ENCODE measurements around the gene RNU4-1.

The RNU4-1 gene

GRCh38 chr12:120321382-120322202 is 28.6 kb upstream of the RNU4-1 start:
- Histone ChIP-seq H3K9me2 (replicated peaks; ENCODE audit: insufficient read depth, low read length) (no peaks in the 10 kb centered on the region), H3K9me3 (ENCODE audit: insufficient read depth, low read length) (no peaks in the 10 kb centered on the region), H3K27me3 (ENCODE audit: low read length) (no peaks in the 10 kb centered on the region), H3K4me2 (ENCODE audit: low read depth, low read length, poor library complexity, severe bottlenecking) (no peak overlapping the region), H2AFZ (ENCODE audit: low read depth, low read length, severe bottlenecking) (no peak overlapping the region), H4K20me1 (ENCODE audit: low read depth, low read length) (no peaks in the 10 kb centered on the region), H3K9ac (ENCODE audit: low read length) (no peak overlapping the region), H3K27ac (ENCODE audit: low read depth, low read length) (no peak overlapping the region), H3F3A (ENCODE audit: insufficient read depth) (no peaks in the 10 kb centered on the region), H3K36me3 (ENCODE audit: low read length) (no peaks in the 10 kb centered on the region), H3K4me3 (ENCODE audit: insufficient read depth, low read length, poor library complexity, severe bottlenecking) (no peak overlapping the region), H3K79me2 (ENCODE audit: insufficient read depth, low read length) (no peaks in the 10 kb centered on the region)
- TF ChIP-seq CTCF (IDR thresholded peaks at IDR 0.05; ENCODE audit: insufficient read depth, low read length, poor library complexity, severe bottlenecking) = no peak
- no peak for TF ChIP-seq EZH2phosphoT487 (conservative IDR thresholded peaks at IDR 0.05; ENCODE audit: low read length)

DNA sequence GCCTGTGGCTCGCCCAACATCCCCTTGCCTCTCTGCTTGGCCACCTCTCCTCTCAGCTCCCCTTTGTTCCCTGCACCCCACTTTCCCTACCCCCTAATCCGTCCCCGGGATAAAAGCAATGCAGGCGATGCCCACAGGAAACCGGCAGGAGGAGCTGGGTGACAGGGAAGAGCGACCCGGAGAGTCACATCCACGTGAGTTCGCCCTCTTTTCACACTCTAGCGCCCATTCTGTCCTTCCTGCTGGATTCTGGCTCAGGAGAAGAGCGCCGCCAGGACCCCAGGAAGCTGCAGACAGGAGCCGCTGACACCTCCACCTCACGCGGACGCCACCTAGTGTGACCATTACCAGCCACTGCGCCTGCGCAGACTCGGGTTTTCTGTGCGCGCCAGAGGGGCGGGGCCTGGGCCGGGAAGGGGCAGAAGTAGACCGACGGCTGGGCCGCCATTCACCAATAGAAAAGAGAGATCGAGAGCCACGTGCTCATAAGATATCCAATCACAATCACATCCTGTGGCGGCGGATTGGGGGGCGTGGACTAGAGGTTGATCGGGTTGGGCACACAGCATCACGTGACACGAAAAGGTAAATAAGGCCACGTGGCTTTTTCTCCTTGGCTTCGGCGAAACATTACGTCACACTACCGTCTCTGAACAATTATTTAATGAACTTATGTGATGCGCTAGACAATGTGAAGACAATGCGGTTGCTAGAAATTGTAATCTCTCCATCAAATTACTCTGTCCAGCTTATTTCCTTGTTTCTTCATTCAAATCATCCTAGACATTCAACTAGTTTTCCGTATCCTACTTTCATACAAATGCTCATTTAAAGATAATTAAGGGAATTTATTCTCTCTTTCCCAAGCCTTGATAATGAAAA is 24.4 kb upstream of the RNU4-1 start:
- H3K27me3 ChIP-seq (ENCODE audit: low read length) = no peaks in the 10 kb centered on the region
- H3K27ac ChIP-seq (ENCODE audit: low read depth, low read length) = no peak overlapping the region
- no peaks in the 10 kb centered on the region for H3K9me3 ChIP-seq (ENCODE audit: insufficient read depth, low read length)
- no peak for TF ChIP-seq EZH2phosphoT487 (conservative IDR thresholded peaks at IDR 0.05; ENCODE audit: low read length)
- H3K36me3 ChIP-seq (ENCODE audit: low read length) = no peaks in the 10 kb centered on the region
- no peaks in the 10 kb centered on the region for H4K20me1 ChIP-seq (ENCODE audit: low read depth, low read length)
- peak overlapping the region; percentile 73 for H3K4me3 ChIP-seq (ENCODE audit: insufficient read depth, low read length, poor library complexity, severe bottlenecking)
- H2AFZ ChIP-seq (ENCODE audit: low read depth, low read length, severe bottlenecking) = peak overlapping the region; percentile 60
- peak overlapping the region; percentile 78 for H3K4me2 ChIP-seq (ENCODE audit: low read depth, low read length, poor library complexity, severe bottlenecking)
- peak overlapping the region; percentile 70 for H3K9ac ChIP-seq (ENCODE audit: low read length)
- no peaks in the 10 kb centered on the region for H3F3A ChIP-seq (ENCODE audit: insufficient read depth)
- no peaks in the 10 kb centered on the region for H3K79me2 ChIP-seq (ENCODE audit: insufficient read depth, low read length)
- H3K9me2 ChIP-seq (replicated peaks; ENCODE audit: insufficient read depth, low read length) = no peaks in the 10 kb centered on the region

GRCh38 chr12:120316798-120317223 is 23.8 kb upstream of the RNU4-1 start:
- no peaks in the 10 kb centered on the region for H3F3A ChIP-seq (ENCODE audit: insufficient read depth)
- H3K27ac ChIP-seq (ENCODE audit: low read depth, low read length) = no peak overlapping the region
- H4K20me1 ChIP-seq (ENCODE audit: low read depth, low read length) = no peaks in the 10 kb centered on the region
- H3K36me3 ChIP-seq (ENCODE audit: low read length) = no peaks in the 10 kb centered on the region
- H3K9me2 ChIP-seq (replicated peaks; ENCODE audit: insufficient read depth, low read length) = no peaks in the 10 kb centered on the region
- H2AFZ ChIP-seq (ENCODE audit: low read depth, low read length, severe bottlenecking) = peak overlapping the region; percentile 60
- H3K9ac ChIP-seq (ENCODE audit: low read length) = peak overlapping the region; percentile 70
- no peaks in the 10 kb centered on the region for H3K79me2 ChIP-seq (ENCODE audit: insufficient read depth, low read length)
- H3K9me3 ChIP-seq (ENCODE audit: insufficient read depth, low read length) = no peaks in the 10 kb centered on the region
- TF ChIP-seq CTCF (IDR thresholded peaks at IDR 0.05; ENCODE audit: insufficient read depth, low read length, poor library complexity, severe bottlenecking) = no peak
- TF ChIP-seq EZH2phosphoT487 (conservative IDR thresholded peaks at IDR 0.05; ENCODE audit: low read length) = no peak
- H3K27me3 ChIP-seq (ENCODE audit: low read length) = no peaks in the 10 kb centered on the region
- peak overlapping the region; percentile 73 for H3K4me3 ChIP-seq (ENCODE audit: insufficient read depth, low read length, poor library complexity, severe bottlenecking)
- peak overlapping the region; percentile 67 for H3K4me2 ChIP-seq (ENCODE audit: low read depth, low read length, poor library complexity, severe bottlenecking)
